NCI-H2107 (cell line): ENCODE results near the gene MALAT1.
"Not testable (repeated sequence)": the region's sequence is repeated elsewhere in the genome, so short reads cannot be mapped to it uniquely, and the experiment has no call there.

Experiments used
- DNase-seq: peaks from one replicate; lab custom pipeline; 2025; lab: John Stamatoyannopoulos, UW

MALAT1 gene

DNA sequence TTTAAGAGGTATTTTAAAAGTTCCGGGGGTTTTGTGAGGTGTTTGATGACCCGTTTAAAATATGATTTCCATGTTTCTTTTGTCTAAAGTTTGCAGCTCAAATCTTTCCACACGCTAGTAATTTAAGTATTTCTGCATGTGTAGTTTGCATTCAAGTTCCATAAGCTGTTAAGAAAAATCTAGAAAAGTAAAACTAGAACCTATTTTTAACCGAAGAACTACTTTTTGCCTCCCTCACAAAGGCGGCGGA is 193 bp upstream of the MALAT1 start:
- DNase-seq = no peak

DNA sequence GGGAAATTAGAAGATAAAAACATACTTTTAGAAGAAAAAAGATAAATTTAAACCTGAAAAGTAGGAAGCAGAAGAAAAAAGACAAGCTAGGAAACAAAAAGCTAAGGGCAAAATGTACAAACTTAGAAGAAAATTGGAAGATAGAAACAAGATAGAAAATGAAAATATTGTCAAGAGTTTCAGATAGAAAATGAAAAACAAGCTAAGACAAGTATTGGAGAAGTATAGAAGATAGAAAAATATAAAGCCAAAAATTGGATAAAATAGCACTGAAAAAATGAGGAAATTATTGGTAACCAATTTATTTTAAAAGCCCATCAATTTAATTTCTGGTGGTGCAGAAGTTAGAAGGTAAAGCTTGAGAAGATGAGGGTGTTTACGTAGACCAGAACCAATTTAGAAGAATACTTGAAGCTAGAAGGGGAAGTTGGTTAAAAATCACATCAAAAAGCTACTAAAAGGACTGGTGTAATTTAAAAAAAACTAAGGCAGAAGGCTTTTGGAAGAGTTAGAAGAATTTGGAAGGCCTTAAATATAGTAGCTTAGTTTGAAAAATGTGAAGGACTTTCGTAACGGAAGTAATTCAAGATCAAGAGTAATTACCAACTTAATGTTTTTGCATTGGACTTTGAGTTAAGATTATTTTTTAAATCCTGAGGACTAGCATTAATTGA is 1.0 kb downstream of the MALAT1 start:
- DNase-seq = no peak

DNA sequence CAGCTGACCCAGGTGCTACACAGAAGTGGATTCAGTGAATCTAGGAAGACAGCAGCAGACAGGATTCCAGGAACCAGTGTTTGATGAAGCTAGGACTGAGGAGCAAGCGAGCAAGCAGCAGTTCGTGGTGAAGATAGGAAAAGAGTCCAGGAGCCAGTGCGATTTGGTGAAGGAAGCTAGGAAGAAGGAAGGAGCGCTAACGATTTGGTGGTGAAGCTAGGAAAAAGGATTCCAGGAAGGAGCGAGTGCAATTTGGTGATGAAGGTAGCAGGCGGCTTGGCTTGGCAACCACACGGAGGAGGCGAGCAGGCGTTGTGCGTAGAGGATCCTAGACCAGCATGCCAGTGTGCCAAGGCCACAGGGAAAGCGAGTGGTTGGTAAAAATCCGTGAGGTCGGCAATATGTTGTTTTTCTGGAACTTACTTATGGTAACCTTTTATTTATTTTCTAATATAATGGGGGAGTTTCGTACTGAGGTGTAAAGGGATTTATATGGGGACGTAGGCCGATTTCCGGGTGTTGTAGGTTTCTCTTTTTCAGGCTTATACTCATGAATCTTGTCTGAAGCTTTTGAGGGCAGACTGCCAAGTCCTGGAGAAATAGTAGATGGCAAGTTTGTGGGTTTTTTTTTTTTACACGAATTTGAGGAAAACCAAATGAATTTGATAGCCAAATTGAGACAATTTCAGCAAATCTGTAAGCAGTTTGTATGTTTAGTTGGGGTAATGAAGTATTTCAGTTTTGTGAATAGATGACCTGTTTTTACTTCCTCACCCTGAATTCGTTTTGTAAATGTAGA is 1.7 kb downstream of the MALAT1 start:
- DNase-seq = no peak

DNA sequence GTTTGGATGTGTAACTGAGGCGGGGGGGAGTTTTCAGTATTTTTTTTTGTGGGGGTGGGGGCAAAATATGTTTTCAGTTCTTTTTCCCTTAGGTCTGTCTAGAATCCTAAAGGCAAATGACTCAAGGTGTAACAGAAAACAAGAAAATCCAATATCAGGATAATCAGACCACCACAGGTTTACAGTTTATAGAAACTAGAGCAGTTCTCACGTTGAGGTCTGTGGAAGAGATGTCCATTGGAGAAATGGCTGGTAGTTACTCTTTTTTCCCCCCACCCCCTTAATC is 2.3 kb downstream of the MALAT1 start:
- no peak for DNase-seq

DNA sequence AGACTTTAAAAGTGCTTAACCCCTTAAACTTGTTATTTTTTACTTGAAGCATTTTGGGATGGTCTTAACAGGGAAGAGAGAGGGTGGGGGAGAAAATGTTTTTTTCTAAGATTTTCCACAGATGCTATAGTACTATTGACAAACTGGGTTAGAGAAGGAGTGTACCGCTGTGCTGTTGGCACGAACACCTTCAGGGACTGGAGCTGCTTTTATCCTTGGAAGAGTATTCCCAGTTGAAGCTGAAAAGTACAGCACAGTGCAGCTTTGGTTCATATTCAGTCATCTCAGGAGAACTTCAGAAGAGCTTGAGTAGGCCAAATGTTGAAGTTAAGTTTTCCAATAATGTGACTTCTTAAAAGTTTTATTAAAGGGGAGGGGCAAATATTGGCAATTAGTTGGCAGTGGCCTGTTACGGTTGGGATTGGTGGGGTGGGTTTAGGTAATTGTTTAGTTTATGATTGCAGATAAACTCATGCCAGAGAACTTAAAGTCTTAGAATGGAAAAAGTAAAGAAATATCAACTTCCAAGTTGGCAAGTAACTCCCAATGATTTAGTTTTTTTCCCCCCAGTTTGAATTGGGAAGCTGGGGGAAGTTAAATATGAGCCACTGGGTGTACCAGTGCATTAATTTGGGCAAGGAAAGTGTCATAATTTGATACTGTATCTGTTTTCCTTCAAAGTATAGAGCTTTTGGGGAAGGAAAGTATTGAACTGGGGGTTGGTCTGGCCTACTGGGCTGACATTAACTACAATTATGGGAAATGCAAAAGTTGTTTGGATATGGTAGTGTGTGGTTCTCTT is 2.8 kb downstream of the MALAT1 start:
- no peak for DNase-seq

DNA sequence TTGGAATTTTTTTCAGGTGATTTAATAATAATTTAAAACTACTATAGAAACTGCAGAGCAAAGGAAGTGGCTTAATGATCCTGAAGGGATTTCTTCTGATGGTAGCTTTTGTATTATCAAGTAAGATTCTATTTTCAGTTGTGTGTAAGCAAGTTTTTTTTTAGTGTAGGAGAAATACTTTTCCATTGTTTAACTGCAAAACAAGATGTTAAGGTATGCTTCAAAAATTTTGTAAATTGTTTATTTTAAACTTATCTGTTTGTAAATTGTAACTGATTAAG is 3.4 kb downstream of the MALAT1 start:
- DNase-seq = no peak

DNA sequence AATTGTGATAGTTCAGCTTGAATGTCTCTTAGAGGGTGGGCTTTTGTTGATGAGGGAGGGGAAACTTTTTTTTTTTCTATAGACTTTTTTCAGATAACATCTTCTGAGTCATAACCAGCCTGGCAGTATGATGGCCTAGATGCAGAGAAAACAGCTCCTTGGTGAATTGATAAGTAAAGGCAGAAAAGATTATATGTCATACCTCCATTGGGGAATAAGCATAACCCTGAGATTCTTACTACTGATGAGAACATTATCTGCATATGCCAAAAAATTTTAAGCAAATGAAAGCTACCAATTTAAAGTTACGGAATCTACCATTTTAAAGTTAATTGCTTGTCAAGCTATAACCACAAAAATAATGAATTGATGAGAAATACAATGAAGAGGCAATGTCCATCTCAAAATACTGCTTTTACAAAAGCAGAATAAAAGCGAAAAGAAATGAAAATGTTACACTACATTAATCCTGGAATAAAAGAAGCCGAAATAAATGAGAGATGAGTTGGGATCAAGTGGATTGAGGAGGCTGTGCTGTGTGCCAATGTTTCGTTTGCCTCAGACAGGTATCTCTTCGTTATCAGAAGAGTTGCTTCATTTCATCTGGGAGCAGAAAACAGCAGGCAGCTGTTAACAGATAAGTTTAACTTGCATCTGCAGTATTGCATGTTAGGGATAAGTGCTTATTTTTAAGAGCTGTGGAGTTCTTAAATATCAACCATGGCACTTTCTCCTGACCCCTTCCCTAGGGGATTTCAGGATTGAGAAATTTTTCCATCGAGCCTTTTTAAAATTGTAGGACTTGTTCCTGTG is 3.9 kb downstream of the MALAT1 start:
- DNase-seq = no peak

DNA sequence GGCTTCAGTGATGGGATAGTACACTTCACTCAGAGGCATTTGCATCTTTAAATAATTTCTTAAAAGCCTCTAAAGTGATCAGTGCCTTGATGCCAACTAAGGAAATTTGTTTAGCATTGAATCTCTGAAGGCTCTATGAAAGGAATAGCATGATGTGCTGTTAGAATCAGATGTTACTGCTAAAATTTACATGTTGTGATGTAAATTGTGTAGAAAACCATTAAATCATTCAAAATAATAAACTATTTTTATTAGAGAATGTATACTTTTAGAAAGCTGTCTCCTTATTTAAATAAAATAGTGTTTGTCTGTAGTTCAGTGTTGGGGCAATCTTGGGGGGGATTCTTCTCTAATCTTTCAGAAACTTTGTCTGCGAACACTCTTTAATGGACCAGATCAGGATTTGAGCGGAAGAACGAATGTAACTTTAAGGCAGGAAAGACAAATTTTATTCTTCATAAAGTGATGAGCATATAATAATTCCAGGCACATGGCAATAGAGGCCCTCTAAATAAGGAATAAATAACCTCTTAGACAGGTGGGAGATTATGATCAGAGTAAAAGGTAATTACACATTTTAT is 4.6 kb downstream of the MALAT1 start:
- DNase-seq = no peak

DNA sequence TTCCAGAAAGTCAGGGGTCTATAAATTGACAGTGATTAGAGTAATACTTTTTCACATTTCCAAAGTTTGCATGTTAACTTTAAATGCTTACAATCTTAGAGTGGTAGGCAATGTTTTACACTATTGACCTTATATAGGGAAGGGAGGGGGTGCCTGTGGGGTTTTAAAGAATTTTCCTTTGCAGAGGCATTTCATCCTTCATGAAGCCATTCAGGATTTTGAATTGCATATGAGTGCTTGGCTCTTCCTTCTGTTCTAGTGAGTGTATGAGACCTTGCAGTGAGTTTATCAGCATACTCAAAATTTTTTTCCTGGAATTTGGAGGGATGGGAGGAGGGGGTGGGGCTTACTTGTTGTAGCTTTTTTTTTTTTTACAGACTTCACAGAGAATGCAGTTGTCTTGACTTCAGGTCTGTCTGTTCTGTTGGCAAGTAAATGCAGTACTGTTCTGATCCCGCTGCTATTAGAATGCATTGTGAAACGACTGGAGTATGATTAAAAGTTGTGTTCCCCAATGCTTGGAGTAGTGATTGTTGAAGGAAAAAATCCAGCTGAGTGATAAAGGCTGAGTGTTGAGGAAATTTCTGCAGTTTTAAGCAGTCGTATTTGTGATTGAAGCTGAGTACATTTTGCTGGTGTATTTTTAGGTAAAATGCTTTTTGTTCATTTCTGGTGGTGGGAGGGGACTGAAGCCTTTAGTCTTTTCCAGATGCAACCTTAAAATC is 5.3 kb downstream of the MALAT1 start:
- DNase-seq = no peak

DNA sequence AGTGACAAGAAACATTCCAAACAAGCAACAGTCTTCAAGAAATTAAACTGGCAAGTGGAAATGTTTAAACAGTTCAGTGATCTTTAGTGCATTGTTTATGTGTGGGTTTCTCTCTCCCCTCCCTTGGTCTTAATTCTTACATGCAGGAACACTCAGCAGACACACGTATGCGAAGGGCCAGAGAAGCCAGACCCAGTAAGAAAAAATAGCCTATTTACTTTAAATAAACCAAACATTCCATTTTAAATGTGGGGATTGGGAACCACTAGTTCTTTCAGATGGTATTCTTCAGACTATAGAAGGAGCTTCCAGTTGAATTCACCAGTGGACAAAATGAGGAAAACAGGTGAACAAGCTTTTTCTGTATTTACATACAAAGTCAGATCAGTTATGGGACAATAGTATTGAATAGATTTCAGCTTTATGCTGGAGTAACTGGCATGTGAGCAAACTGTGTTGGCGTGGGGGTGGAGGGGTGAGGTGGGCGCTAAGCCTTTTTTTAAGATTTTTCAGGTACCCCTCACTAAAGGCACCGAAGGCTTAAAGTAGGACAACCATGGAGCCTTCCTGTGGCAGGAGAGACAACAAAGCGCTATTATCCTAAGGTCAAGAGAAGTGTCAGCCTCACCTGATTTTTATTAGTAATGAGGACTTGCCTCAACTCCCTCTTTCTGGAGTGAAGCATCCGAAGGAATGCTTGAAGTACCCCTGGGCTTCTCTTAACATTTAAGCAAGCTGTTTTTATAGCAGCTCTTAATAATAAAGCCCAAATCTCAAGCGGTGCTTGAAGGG is 6.0 kb downstream of the MALAT1 start:
- no peak for DNase-seq

DNA sequence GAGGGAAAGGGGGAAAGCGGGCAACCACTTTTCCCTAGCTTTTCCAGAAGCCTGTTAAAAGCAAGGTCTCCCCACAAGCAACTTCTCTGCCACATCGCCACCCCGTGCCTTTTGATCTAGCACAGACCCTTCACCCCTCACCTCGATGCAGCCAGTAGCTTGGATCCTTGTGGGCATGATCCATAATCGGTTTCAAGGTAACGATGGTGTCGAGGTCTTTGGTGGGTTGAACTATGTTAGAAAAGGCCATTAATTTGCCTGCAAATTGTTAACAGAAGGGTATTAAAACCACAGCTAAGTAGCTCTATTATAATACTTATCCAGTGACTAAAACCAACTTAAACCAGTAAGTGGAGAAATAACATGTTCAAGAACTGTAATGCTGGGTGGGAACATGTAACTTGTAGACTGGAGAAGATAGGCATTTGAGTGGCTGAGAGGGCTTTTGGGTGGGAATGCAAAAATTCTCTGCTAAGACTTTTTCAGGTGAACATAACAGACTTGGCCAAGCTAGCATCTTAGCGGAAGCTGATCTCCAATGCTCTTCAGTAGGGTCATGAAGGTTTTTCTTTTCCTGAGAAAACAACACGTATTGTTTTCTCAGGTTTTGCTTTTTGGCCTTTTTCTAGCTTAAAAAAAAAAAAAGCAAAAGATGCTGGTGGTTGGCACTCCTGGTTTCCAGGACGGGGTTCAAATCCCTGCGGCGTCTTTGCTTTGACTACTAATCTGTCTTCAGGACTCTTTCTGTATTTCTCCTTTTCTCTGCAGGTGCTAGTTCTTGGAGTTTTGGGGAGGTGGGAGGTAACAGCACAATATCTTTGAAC is 6.8 kb downstream of the MALAT1 start:
- DNase-seq = no peak

DNA sequence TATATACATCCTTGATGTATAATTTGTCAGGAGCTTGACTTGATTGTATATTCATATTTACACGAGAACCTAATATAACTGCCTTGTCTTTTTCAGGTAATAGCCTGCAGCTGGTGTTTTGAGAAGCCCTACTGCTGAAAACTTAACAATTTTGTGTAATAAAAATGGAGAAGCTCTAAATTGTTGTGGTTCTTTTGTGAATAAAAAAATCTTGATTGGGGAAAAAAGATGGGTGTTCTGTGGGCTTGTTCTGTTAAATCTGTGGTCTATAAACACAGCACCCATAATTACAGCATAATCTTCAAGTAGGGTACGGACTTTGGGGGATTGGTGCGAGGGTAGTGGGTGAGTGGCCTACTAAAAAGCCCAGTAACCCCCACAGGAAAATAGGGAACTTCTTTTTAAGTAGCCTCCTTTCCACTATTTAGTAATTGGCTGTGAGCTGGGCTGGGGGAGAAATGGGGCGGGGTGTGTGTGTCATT is 7.5 kb downstream of the MALAT1 start:
- DNase-seq = no peak

DNA sequence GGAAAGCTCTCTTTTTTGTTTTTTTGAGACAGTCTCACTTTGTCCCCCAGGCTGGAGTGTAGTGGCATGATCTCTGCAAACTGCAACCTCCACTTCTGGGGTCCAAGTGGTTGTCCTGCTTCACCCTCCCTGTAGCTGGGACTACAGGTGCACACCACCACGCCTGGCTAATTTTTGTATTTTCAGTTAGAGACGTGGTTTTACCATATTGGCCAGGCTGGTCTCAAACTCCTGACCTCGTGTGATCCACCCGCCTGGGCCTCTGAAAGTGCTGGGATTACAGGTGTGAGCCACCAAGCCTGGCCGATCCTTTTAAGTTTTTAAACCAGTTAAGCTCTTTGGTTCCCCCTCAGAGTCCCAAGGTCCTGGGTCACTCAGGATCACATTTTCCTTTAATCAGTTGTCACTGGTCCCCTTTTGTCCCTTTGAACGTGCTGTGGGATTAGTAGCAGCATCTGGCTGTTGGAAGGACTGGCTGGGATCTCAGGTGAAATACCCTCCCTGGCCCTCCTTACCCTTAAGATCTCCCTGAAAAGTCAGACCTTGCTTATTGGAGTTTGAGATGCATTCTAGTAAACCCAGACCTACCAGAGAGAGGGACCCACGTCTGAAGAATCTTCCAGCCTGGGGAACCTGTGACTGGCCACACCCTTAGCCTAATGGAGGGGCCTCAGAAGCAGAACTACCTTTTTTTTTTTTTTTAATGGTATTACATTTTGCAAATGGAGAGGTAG is 8.1 kb downstream of the MALAT1 start:
- no peak for DNase-seq

DNA sequence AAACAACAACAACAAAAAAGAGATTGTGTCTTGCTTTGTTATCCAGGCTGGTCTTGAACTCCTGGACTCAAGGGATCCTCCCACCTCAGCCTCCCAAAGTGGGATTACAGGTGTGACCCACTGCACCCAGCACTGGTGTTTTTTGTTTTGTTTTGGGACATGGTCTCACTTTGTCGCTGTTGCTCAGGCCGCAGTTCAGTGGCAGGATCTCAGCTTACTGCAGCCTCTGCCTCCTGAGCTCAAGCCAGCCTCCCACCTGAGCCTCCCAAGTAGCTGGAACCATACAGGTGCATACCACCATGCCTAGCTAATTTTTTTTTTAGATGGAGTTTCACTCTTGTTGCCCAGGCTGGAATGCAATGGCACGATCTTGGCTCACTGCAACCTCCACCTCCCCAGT is 13.5 kb downstream of the MALAT1 start:
- not testable (repeated sequence) for DNase-seq

DNA sequence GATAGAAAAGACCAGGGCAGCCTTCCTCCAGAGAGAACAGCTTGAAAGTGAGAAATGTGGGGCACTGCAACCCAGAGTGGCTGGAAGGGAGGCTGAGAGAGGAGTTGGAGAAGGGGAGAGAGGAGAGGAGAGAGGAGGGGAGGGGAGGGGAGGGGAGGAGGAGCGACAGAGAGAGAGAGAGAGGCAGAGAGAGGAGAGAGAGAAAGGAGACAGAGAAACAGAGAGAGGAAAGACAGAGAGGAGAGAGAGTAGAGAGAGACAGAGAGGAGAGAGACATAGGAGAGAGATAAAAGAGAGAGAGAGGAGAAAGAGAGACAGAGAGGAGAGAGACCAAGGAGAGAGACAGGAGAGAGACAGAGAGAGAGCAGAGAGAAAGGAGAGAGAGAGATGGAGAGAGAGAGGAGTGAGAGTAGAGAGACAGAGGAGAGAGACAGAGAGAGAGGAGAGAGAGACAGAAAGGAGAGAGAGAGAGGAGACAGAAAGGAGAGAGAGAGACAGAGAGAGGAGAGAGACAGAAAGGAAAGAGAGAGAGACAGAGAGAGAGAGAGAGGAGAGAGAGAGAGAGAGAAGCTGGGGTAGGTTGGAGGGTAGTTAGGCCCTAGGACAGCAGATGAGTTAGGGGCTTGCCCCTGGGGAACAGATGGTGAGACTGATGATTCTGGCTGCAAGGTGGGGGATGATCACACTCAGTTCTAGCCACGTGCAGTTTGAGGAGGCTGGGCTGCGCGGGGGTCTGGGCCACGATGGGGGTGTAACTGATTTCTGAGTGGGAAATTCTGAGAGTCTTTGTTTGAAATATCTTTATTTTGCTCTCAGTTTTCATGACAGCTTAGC is 17.5 kb downstream of the MALAT1 start:
- DNase-seq = no peak

DNA sequence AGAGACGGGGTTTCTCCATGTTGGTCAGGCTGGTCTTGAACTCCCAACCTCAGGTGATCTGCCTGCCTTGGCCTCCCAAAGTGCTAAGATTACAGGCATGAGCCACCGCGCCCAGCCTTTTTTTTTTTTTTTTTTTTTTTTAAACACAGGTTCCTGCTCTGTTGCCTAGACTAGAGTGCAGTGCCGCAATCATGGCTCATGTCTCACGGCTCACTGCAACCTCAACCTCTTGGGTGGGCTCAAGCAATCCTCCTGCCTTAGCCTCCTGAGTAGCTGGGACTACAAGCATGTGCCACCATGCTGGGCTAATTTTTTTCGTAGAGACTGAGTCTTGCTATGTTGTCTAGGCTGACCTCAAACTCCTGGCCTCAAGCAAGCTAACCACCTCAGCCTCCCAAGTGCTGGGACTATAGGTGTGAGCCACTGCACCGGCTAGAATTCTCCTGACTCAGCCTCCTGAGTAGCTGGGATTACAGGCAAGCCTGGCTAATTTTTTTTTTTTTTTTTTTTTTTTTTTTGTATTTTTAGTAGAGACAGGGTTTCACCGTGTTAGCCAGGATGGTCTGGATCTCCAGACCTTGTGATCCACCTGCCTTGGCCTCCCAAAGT is 20.2 kb downstream of the MALAT1 start:
- DNase-seq = not testable (repeated sequence)

DNA sequence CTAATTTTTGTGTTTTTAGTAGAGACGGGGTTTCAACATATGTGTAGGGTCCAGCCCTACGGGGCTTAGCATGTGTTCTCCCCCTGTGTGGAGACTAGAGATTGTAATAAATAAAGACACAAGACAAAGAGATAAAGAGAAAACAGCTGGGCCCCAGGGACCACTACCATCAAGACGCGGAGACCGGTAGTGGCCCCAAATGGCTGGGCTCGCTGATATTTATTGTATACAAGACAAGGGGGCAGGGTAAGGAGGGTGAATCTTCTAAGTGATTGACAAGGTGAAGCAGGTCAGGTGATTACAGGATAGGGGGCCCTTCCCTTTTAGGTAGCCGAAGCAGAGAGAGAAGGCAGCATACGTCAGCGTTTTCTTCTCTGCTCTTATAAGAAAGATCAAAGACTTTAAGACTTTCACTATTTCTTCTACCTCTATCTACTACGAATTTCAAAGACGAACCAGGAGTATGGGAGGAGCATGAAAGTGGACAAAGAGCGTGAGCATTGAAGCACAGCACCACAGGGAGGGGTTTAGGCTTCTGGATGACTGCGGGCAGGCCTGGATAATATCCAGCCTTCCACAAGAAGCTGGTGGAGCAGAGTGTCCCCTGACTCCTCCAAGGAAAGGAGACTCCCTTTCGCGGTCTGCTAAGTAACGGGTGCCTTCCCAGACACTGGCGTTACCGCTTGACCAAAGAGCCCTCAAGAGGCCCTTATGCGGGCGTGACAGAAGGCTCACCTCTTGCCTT is 23.1 kb downstream of the MALAT1 start:
- not testable (repeated sequence) for DNase-seq
